ENCODE measurements around the gene TMEM217.

GRCh38 chr6:37239526-37239925 is 18.4 kb downstream of the TMEM217 start:
- TF ChIP-seq CTCF (IDR thresholded peaks at IDR 0.05) (no peak), POLR2AphosphoS5 (IDR thresholded peaks at IDR 0.05; ENCODE audit: insufficient read depth in 1 of 2, low read depth in 1 of 2) (no peak), POLR2A (IDR thresholded peaks at IDR 0.05) (no peak)
